Loucy (cell line): Measurements from ENCODE around the gene CSHL1.

Source experiments
- H2AFZ ChIP-seq: fragments of 200-600 bp; sonication (generic); 2 replicates; pipeline ENCODE4 v1.6.0; 2016; ENCODE audit warnings: antibody characterized with exemption, mild to moderate bottlenecking, low read length, moderate library complexity
- H3F3A ChIP-seq: fragments of 200-600 bp; 2 replicates; pipeline ENCODE4 v1.6.0; 2016; ENCODE audit warnings: antibody characterized with exemption, low read depth, mild to moderate bottlenecking
- H3K27me3 ChIP-seq: fragments of 200-600 bp; sonication (generic); 2 replicates; pipeline ENCODE4 v1.6.1; 2014; ENCODE audit warnings: low read length, mild to moderate bottlenecking; ENCODE audit not compliant: insufficient read depth, poor library complexity, severe bottlenecking
- H3K36me3 ChIP-seq: fragments of 200-600 bp; sonication (generic); 2 replicates; pipeline ENCODE4 v1.6.1; 2016; ENCODE audit warnings: low read length; ENCODE audit not compliant: insufficient read depth
- H3K4me1 ChIP-seq: fragments of 200-600 bp; sonication (generic); 2 replicates; pipeline ENCODE4 v1.5.1; 2014; ENCODE audit warnings: low read length, mild to moderate bottlenecking; ENCODE audit not compliant: insufficient read depth, poor library complexity, severe bottlenecking
- H3K4me2 ChIP-seq: fragments of 200-600 bp; sonication (generic); 2 replicates; pipeline ENCODE4 v1.6.0; 2014; ENCODE audit warnings: antibody characterized with exemption, low read length, low read depth, mild to moderate bottlenecking; ENCODE audit not compliant: poor library complexity, severe bottlenecking
- H3K4me3 ChIP-seq: fragments of 200-600 bp; sonication (generic); 2 replicates; pipeline ENCODE4 v1.5.1; 2014; ENCODE audit warnings: low read length, mild to moderate bottlenecking, mixed read lengths; ENCODE audit not compliant: poor library complexity, severe bottlenecking
- H3K79me2 ChIP-seq: fragments of 200-600 bp; sonication (generic); 2 replicates; pipeline ENCODE4 v1.6.1; 2014; ENCODE audit warnings: low read length; ENCODE audit not compliant: insufficient read depth
- H3K9ac ChIP-seq: fragments of 200-600 bp; sonication (generic); 2 replicates; pipeline ENCODE4 v1.6.0; 2014; ENCODE audit warnings: mild to moderate bottlenecking, low read depth, low read length, moderate library complexity; ENCODE audit not compliant: poor library complexity, severe bottlenecking
- H3K9me2 ChIP-seq: fragments of 200-600 bp; sonication (generic); replicated peaks from 2 replicates; pipeline ENCODE4 v1.6.1; 2016; ENCODE audit warnings: low read depth, low read length, mixed read lengths
- H3K9me3 ChIP-seq: fragments of 200-600 bp; sonication (generic); 2 replicates; pipeline ENCODE4 v1.6.1; 2014; ENCODE audit warnings: mild to moderate bottlenecking, antibody characterized with exemption, low read length, low read depth; ENCODE audit not compliant: insufficient read depth
- H4K20me1 ChIP-seq: fragments of 200-600 bp; sonication (generic); 2 replicates; pipeline ENCODE4 v1.6.0; 2014; ENCODE audit warnings: antibody characterized with exemption, low read length, mild to moderate bottlenecking; ENCODE audit not compliant: insufficient read depth, poor library complexity, severe bottlenecking
- EZH2phosphoT487 ChIP-seq: fragments of 200-600 bp; IDR thresholded peaks from 2 replicates; pipeline ENCODE4 v1.6.1; 2018; ENCODE audit warnings: antibody characterized with exemption, mild to moderate bottlenecking, moderate library complexity, borderline replicate concordance
- TF ChIP-seq, protein P1 (sequence below): fragments of 200-600 bp; sonication (generic); conservative IDR thresholded peaks from 2 replicates; pipeline ENCODE4 v1.5.1; 2014; ENCODE audit warnings: mild to moderate bottlenecking, antibody characterized with exemption, low read length

Gene CSHL1

DNA sequence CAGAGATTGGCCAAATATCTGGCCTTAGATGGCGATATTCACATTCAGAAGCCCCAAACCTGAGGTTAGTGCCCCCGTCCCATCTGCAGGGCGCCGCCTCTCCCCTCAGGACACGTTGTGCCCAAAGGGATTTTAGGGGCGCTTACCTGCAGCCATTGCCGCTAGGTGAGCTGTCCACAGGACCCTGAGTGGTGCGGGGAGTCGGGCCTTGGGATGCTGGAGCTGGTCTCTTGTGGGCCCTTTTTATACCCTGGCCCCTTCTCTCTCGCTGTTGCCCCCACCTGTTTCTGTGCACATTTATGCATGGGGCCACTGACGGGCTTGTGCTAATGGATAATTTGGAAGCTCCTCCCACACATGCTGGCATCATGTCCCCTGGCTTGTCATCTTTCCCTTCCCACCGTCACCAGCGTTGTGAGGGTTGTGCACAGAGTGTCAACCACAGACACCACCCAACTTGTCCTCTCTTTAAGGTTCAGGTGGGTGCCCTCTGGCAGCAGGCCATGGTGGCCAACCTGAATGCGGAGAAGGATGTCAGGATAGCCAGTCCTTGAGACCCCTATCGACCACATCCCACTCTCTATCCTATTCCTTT lies at the start of gene CSHL1:
TSS of gene CSHL1 (minus strand) at position 218 of the 595 bp plus-strand sequence. CDS start at position 156, 62 bp downstream.
- TF ChIP-seq, protein P1, sequence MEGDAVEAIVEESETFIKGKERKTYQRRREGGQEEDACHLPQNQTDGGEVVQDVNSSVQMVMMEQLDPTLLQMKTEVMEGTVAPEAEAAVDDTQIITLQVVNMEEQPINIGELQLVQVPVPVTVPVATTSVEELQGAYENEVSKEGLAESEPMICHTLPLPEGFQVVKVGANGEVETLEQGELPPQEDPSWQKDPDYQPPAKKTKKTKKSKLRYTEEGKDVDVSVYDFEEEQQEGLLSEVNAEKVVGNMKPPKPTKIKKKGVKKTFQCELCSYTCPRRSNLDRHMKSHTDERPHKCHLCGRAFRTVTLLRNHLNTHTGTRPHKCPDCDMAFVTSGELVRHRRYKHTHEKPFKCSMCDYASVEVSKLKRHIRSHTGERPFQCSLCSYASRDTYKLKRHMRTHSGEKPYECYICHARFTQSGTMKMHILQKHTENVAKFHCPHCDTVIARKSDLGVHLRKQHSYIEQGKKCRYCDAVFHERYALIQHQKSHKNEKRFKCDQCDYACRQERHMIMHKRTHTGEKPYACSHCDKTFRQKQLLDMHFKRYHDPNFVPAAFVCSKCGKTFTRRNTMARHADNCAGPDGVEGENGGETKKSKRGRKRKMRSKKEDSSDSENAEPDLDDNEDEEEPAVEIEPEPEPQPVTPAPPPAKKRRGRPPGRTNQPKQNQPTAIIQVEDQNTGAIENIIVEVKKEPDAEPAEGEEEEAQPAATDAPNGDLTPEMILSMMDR, result no peak
- no peak for TF ChIP-seq EZH2phosphoT487
- Histone ChIP-seq H3K4me2 (no peak within 1 kb of the TSS), H3K9me3 (no peaks in the 10 kb centered on the region), H2AFZ (no peak within 1 kb of the TSS), H3K4me1 (no peaks in the 10 kb centered on the region), H3K9ac (no peak within 1 kb of the TSS), H3F3A (no peaks in the 10 kb centered on the region), H3K79me2 (no peaks in the 10 kb centered on the region), H4K20me1 (no peaks in the 10 kb centered on the region), H3K9me2 (no peaks in the 10 kb centered on the region), H3K36me3 (no peaks in the 10 kb centered on the region), H3K4me3 (no peak within 1 kb of the TSS), H3K27me3 (no peaks in the 10 kb centered on the region)

DNA sequence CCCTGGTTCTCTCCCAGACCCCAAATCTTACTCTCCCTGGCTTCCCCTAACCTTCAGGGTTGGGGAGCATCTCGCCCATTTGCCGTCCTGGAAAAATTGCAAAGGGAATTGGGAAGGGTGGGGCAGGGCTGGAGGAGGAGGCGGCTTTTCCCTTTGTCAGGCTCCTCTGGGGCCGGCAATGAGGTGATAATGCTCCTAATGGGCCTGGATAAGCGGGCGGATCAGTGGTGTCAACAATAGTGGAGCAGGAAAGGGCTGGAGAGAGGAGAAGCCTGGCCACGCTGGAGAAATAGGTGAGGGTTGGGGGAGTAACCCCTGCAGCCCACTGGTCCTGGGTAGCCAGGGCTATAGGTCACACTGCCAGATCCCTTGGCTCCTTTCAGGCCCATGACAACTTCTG lies 49.4 kb upstream of the CSHL1 start:
- Histone ChIP-seq H3K9me2 (no peaks in the 10 kb centered on the region), H3K9ac (no peak overlapping the region), H3K9me3 (no peaks in the 10 kb centered on the region), H2AFZ (no peak overlapping the region), H3K4me2 (no peak overlapping the region), H3K79me2 (no peaks in the 10 kb centered on the region), H3K4me3 (no peak overlapping the region), H3K36me3 (no peaks in the 10 kb centered on the region), H3K4me1 (peaks cover 14% of the 10 kb centered on the region), H4K20me1 (no peaks in the 10 kb centered on the region), H3F3A (no peaks in the 10 kb centered on the region), H3K27me3 (no peaks in the 10 kb centered on the region)
- no peak for TF ChIP-seq EZH2phosphoT487
- TF ChIP-seq, protein P1, result no peak

DNA sequence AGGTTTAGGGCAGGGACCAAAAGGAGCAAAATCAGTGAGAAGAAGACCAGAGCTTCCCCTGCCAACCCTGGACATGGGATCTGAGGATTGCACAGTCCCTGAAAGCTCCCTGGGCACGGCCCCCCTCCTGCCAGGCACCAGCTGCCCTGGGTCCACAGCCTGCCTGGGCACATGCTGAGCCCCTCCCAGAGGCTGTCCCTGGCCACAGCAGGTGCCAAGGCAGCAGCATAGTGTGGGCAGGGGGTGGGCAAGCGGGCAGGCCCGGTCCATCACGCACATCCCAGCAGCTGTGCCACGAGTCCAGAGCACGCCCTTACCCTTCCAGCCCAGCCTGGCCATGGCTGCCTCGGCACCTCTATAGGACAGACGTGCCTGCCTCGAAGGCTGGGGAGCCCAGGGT lies 48.9 kb upstream of the CSHL1 start:
- Histone ChIP-seq H3K4me1 (peaks cover 18% of the 10 kb centered on the region), H3K9ac (no peak overlapping the region), H4K20me1 (no peaks in the 10 kb centered on the region), H3F3A (peaks cover under 1% of the 10 kb centered on the region; the same call in 1 of the 2 replicates), H3K4me2 (no peak overlapping the region), H3K9me3 (no peaks in the 10 kb centered on the region), H3K27me3 (no peaks in the 10 kb centered on the region), H3K4me3 (no peak overlapping the region), H3K36me3 (no peaks in the 10 kb centered on the region), H2AFZ (no peak overlapping the region), H3K9me2 (no peaks in the 10 kb centered on the region), H3K79me2 (no peaks in the 10 kb centered on the region)
- no peak for TF ChIP-seq EZH2phosphoT487
- TF ChIP-seq, protein P1, result no peak
